ENCODE data around the gene DNM1L.

The DNM1L gene

DNA sequence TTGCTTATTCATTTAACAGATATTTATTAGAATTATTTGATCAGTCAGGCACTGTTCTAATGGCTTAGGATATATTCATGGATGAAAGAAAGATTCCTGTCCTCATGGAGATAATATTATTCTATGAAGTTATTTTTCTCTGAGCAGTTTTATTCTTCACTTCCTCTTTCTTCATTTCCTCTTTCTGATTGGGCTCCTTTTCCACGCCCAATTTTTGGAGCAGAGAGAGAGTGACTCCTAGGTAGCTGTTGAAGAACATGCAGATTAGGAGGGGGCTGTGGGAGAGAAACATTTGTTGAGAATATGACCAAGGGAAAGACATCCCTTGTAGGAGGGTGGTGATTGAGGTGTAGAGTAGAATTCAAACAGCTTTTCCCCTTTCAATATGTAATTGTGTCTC lies 82.6 kb downstream of the DNM1L start:
- no peak for DNase-seq

DNA sequence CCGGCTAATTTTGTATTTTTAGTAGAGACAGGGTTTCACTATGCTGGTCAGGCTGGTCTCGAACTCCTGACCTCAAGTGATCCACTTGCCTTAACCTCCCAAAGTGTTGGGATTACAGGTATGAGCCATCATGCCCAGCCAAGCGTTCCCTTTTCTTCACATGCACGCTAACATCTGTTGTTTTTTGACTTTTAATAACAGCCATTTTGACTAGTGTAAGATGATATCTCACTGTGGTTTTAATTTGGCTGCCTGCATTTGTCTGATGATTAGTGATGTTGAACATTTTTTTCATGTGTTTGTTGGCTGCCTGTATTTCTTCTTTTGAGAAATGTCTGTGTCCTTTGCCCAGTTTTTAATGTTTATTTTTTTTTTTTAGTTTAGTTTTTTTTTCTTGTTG lies 86.8 kb downstream of the DNM1L start:
- DNase-seq = no peak

DNA sequence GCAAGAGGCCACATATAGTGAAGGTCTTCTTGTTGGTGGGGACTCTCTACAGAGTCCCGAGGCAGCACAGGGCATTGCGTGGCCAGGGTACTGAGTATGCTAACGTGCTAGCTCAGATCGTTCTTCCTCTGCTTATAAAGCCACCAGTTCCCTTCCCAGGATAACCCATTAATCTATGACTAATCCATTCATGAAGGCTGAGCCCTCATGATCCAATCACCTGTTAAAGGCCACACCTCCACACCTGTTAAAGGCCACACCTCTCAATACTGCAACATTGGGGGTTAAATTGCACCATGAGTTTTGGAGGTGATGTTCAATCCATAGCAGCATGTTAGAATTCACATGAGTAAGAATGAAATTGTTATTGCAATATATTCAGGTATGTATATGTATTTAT lies 89.4 kb downstream of the DNM1L start:
- no peak for DNase-seq

DNA sequence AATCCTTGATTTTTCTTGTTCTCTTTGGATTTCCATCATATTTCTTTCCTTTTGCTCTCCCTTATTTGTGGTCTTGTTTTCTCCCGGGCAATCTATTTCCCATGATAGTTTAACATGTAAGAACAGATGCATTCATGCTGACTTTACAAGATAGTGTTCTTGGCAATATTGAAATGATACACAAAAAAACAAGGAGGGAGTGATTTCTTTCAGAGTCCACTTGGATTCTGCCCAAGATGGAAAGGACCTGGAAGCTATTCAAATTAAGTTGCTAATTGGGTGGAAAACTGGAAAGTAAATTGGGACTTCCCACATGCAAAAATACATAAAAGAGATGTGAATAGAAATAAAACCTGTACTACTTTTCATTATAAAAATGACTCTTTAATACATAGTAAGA lies 91.0 kb downstream of the DNM1L start:
- DNase-seq = no peak

DNA sequence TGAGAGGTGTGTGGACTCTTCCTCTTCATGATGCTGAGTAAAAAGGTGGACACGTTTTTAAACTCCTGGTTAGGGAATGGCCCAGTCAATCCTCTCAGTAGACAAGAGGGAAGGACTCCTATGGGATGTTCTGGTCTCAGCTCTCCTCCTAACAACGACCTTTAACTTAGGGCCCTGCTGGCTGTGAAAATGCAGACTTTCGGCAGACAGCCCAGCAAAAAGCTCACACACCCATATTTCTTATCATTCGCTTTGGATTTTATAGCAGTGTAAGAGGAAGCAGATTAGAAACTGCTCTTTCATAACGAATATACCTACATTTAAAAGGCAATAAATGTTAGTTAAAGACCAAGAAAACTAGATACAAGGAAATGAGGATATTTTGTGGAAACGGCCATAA lies 94.6 kb downstream of the DNM1L start:
- no peak for DNase-seq

DNA sequence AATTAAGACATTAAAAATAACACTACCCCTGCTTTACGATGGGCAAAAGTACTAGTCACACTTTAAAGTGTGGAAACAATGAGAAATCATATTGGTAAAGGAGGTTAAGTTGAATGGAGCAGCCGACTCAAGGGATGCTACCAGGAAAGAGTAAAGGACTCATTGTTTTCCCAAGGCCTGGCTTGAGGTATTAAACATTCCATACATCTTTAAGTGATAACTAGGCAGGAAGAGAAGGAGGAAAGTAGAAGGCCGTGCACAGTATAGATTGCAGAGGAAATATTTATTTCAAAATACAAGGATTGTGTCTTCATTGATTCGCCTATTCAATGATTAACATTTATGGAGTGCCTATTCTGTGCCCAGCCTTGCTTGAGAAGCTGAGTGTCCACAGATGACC lies 97.2 kb downstream of the DNM1L start:
- DNase-seq = no peak

DNA sequence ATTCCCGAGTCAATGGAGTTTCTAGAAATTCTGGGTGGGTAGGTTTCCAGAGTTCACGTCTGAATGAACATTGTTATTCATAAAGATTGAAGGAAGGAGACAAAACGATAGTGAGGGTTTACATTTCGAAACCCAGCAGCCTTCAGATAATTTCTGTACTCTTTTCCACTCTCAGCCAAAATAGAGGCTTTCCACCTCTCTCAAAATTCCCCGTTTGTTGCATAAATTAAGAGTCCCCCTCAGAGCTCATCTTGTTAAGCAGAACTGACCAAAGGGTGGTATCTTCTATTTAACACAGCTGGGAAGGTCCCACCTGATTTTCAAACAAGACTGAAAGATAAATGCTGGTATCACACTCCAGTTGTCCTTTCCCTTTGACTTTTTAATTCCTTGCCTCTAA lies 98.1 kb downstream of the DNM1L start:
- no peak for DNase-seq

DNA sequence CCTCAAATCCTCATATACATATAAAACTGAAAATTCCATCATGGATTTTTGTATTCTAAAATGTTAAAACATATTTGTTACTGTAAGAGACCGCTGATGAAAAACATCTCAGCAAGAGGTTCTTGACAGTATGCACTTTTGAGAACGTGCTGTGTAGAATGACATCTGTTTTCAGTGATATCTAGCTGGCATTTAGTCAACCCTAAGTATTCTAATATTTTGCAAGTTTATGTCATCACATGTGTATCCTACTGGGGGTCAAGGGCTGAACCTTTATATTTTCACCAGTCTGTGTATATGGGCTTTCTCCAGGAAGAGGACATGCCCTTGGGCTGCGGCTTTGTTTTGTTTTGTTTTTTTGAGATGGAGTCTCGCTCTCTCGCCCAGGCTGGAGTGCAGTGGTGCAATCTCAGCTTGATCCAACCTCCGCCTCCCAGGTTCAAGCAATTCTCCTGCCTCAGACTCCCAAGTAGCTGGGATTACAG lies 98.6 kb downstream of the DNM1L start:
- no peak for DNase-seq

DNA sequence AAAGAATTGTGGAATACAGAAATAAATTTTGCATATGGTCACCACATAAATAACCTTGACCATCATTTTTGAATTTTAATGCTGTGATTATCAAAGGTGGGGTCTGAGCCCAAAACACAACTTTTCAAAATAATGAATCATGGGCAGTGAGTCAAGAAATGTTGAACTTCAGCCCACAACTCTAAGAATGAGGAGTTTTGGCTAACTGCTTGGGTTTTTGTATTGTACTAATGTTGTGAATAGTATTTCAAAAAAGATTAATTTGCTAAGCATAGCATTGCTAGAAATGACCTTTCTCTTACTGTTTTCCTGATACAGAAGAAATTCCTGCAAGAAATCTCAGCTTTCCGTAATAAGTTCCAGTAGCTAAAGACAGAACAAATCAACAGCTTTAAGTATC lies 101.0 kb downstream of the DNM1L start:
- no peak for DNase-seq

DNA sequence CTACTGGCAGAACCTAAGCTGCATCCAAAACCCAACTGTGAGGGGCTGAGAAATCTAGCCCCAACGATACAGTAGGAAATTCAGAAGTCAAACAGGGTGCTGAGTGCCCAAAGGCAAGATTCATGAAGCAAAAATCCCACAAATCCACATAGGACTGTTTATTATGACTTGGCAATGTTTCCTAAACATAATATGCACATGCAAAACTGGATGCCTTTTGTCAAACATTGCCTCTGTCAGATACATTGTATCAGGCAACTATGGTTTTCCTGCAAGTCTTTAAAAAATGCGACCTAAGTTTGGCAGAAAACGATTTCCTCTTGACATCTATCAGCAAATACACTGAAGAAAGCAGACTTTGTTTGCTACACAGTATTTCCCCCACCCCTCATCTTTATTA lies 103.9 kb downstream of the DNM1L start:
- DNase-seq = no peak

DNA sequence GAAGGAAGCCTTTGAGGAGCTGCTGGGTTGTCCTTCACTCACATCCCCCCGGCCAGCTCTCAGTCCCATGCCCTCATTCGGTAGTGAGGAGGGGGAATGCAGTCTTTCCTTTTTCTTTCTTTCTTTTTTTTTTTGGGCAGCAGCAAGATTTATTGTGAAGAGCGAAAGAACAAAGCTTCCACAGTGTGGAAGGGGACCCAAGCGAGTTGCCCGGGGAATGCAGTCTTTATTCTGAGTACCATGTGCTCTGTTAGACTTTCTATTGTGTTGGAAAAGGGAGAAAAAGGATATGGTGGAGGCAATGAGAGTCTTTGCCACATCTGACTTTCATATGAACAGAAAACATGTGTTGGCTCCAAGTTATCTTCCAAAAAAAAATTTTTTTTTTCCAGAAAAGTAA lies 106.5 kb downstream of the DNM1L start:
- DNase-seq = no peak

DNA sequence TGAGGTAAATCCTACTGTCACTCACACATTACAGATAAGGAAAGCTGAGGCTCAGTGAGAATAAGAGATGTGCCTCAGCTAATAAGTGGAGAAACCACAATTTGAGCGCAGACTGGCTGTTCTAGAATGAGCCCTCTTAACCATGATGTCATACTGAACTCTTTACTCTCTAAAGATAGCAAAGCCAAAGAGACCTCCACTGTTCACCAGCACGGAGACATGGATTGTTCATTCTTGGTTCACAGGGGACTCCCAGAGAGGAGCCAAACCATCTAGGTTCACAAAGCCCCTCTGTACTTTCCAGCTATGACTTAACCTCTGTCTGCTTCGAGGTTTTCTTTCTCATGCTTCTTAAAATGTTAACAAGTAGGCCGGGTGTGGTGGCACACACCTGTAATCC lies 109.3 kb downstream of the DNM1L start:
- DNase-seq = no peak

DNA sequence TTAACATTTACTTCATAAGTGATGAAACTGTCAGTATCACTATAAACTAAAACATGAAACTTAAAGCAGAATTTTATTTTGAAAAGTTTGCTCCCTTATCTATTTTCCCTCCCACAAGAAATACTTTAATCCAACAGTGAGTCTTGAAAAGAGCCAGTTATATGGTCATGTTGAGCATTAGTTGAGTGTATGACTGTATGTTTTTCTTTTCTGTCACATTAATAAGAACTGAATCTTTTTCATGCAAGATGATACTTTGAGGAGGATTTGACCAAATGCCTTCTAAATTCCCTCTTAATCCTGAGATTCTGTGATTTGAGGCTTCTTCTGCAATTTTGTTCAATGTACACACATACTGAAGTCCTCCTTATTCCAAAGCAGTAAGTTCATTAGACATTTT lies 110.3 kb downstream of the DNM1L start:
- no peak for DNase-seq

DNA sequence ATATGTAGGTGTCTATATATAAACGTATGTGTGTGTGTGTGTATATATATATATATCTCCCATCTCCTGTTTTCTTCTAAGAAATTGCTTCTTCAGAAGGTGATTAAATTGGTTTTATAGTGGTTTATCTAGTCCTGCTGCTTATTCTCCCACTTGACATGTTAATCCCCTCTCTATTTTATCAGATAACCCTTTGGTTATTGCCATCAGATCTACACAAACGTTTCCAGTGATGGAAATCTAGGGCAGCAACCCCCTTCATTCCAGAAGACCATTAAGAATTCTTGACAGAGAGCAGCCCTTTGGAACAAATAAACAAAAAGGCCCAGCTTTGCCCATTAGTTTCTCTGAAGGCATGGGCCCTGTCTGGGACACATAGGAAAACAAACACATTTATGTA lies 110.8 kb downstream of the DNM1L start:
- DNase-seq = no peak

DNA sequence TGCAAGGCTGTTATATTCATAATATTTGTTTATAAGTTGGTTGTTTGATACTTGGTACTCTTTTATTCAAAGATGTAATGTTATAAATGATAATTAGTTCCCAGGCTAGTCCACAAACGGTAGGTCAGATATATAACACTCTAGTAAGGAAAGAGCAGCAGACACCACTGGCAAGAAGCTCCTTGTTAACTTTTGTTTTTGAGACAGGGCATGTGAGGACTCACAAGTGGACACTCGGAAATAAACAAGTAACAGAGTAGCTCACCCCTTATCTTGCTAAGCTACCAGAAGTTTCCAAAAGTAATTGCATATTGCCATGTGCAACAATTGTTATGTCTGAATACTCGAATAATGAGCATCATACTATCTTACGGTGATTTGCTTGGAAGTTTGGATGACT lies 115.2 kb downstream of the DNM1L start:
- DNase-seq = no peak
